NCI-H510A (cell line): Measurements from ENCODE around the gene VPS51.

Source experiments
- DNase-seq: peaks from one replicate; lab custom pipeline; 2025; lab: John Stamatoyannopoulos, UW

Gene VPS51

DNA sequence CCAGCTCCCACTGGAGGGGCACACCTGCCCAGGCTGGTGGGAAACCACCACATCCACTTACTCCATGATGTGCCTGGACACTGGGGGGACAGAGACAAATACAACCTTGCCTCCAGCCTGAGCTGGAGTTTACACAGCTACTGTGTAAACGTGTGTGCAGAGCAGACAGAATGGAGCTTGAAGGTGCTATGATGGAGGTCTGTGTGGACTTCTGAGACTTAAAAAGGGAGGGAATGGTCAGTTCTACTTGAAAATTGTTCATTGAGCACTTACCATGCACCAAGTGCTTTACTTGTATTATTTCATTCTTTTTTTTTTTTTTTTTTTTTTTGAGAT, 23.4 kb upstream of the VPS51 start:
- DNase-seq: no peak

- no peak for DNase-seq
Observed at GRCh38 chr11:65077451-65077850, 18.6 kb upstream of the VPS51 start.

- DNase-seq: no peak
Observed at GRCh38 chr11:65078151-65078550, 17.9 kb upstream of the VPS51 start.

DNA sequence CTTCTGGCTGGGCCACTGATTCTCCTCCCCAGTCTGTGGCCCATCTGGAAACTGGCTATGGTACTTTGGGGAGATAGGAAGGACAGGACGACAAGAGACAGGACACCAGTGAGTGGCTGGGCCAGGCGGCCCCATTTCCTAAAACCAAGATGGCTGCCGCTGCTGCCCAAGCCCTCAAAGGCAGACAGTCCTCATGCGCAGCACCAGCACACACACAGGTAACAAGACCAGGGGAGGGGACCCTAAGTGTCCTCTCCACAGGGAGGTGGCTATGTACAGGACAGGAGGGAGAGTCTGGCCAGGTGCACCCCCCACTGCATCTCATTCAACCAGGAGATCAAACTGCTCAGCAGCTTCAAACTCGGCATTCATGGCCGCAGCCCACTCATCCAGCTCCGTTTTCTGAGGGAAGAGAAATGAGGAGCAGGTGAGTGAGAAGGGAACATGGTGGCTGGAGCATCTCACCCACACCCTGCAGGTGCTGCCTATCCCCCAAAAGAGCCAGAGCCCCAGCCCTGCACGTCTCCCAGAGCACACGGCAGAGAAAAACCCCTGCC, 17.1 kb upstream of the VPS51 start:
- DNase-seq: no peak

DNA sequence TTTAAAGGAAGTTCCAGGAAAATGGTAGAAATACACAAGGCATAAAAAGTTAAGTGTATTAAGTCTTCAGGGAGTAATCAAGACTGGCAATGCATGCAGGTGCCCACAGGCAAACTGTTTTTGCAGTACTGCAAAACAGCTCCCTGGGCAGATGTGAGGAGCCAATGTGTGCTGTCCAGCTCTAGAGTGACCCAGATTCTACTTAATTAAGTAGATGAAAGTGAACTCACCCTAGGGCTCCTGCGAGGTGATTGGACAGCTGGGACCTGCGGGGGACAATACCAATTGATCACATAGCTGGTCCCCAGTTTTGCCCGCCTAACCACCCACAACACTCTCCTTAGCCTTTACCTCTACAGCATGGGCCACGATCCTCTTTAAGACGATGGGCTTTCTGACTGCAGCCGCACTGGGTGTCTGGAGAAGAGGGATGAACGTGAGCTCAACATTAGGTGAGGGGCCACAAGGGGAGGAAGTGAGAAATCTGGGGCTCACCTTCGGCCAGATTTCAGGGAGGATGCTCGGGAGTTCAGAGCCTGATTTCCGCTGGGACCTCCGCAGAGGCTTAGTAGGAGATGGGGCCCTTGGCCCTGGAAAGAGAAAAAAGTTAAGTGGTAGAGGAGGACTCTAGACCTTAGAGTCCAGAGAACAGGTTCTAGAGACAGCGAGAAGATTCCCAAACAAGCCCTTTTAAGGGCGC, 12.7 kb upstream of the VPS51 start:
- no peak for DNase-seq

- DNase-seq: peak; percentile 92
Observed at GRCh38 chr11:65083834-65084597, 12.0 kb upstream of the VPS51 start, which contains the start of the genes CDCA5 and ZFPL1. Gene CDCA5 (minus strand): TSS chr11:65084040. CDS start chr11:65083978, 62 bp downstream. Gene ZFPL1 (plus strand): TSS chr11:65084222. CDS start chr11:65084699, 477 bp downstream.

- DNase-seq: no peak
Observed at GRCh38 chr11:65084598-65085375, 11.2 kb upstream of the VPS51 start.

DNA sequence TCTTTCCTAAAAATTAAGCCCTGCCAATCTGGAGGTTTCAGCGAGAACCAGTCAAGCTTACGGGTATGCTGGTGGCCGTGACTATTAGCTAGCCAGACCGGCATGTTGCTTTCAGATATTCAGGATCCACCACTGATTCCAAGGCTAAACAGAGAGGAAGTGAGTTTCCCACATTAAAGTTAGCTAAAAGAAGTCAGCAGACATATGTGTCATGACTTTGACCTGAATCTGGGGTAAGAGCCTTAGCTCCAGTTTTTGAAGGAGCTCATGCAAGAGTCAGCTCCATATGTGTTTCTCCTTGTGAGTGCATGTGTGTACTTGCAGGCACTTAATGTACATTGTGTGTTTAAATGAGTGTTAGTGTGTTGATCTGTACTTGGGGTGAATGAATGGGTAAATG, 10.6 kb upstream of the VPS51 start:
- no peak for DNase-seq

DNA sequence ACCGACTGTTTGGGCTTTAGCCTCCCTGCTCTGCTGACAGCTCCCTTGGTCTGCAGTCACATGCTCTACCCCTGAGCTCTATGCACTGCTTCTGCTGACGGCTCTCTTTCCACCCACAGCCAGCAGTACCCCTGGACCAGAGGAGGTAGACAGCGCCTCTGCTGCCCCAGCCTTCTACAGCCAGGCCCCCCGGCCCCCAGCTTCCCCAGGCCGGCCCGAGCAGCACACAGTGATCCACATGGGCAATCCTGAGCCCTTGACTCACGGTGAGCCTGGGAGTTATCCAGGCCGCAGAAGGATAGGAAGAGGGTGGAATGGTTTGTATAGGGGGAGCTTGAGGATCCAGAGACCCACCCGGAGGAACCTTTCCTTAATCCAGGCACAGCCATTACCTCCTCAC, 9.2 kb upstream of the VPS51 start:
- no peak for DNase-seq

DNA sequence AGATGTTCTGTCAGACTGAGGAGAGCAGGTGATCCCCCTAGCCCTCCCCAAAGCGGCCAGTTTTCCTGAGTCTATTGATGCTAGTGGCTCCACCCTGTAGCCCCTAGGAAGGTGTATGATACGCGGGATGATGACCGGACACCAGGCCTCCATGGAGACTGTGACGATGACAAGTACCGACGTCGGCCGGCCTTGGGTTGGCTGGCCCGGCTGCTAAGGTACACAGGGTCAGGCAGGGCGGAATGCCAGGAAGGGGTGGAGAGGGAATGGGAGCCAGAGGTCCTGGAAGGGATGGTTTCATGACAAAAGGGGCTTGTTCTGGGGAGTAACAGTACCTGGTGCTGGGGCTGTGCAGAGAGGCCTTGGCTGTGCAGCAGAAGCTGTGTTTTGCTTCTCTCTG, 8.8 kb upstream of the VPS51 start:
- DNase-seq: no peak

- DNase-seq: no peak
Observed at GRCh38 chr11:65087827-65088226, 8.2 kb upstream of the VPS51 start.

GRCh38 chr11:65089621-65090020, 6.4 kb upstream of the VPS51 start:
- DNase-seq: no peak

GRCh38 chr11:65090628-65091027, 5.4 kb upstream of the VPS51 start:
- DNase-seq: no peak

- no peak for DNase-seq
Observed at GRCh38 chr11:65095427-65095826, 587 bp upstream of the VPS51 start.

DNA sequence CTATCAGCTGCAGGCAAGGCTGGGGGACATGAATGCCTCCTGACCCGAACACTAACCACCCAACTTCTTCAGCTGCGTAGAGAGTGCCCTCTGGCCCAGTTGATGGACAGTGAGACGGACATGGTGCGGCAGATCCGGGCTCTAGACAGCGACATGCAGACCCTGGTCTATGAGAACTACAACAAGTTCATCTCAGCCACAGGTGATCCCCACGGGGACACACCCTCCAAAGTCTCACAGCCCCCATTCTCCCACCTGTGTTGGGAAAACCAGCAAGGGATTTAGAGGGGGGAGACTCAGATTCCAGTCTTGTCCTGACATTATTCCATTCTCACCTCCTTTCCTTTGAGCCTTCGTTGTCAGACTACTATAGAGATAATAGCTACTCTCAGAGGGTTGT, 912 bp downstream of the VPS51 start:
- no peak for DNase-seq

DNA sequence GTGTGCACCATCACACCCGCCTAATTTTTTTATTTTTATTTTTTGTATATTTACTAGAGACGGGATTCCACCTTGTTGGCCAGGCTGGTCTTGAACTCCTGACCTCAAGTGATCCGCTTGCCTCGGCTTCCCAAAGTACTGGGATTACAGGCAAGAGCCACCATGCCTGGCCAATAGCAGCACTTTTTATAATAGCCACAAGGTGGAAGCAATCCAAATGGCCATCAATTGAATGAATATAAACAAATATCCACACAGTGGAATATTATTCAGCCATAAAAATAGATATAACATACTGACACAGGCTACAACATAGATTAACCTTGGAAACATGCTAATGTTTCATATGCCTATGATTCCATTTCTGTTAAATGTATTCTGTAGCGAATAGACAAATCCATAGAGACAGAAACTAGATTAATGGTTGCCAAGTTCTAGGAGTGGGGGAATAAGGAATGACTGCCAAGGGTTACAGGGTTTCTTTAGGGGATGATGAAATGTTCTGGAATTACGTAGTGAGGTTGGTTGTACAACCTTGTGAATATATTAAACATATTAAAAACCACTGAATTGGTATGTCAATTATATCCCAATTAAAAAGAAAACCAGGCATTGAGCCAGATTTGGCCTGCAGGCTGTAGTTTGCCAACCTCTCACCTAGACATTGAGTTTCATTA, 4.8 kb downstream of the VPS51 start:
- no peak for DNase-seq

DNA sequence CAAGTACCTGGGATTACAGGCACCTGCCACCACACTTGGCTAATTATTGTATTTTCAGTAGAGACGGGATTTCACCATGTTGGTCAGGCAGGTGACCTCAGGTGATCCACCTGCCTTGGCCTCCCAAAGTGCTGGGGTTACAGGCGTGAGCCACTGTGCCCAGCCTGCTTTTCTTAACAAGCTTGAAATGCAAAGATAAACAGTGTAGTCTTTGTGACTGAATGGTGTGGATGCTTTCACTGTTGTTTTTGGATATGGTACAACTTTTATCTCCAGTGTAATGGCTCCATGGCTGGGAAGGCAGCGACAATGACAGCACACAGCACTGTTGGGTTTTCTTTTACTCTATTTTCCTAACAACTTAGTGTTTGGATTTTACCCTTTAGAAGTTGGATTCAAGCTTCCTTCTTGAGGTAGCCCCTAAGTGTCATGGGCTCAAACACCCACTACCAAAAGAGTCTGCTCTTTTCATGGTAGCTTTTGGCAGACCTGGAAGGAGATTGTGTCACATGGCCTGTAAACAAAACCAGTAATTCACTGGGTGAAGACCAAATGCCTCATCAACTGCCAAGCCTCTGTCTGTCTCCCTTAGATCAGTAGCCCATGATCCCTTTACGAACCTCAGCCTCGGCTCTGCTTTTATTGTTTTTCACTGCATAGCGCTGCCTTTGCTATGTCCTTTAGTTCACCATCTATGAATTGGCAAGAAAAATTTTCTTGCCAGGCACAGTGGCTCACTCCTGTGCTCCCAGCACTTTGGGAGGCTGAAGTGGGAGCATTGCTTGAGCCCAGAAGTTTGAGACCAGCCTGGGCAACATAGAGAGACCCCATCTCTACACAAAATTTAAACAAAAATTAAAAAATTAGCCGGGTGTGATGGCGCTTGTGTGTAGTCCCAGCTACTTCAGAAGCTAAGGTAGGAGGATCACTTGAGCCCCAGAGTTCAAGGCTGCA, 6.4 kb downstream of the VPS51 start:
- no peak for DNase-seq

- DNase-seq: no peak
Observed at GRCh38 chr11:65103476-65103875, 7.5 kb downstream of the VPS51 start.

GRCh38 chr11:65104628-65105027, 8.6 kb downstream of the VPS51 start:
- DNase-seq: no peak

- no peak for DNase-seq
Observed at GRCh38 chr11:65107078-65107477, 11.1 kb downstream of the VPS51 start.
